Peyer's patch (tissue), 4 donors: ENCODE data around the gene RASA3.

Experiments used
- POLR2A ChIP-seq, 2 donors: fragments of 450-650 bp; IDR thresholded peaks; one replicate each; pipeline ENCODE4 v1.5.1; 2017; ENCODE audit warnings: antibody characterized with exemption in 2 of 2, mild to moderate bottlenecking in 2 of 2, moderate library complexity in 2 of 2
- TF ChIP-seq, protein P1 (sequence below), 6 experiments: fragments of 450-650 bp in 4 of 6; fragments of 200-600 bp in 2 of 6; sonication (generic) in 1 of 6; IDR thresholded peaks; one replicate each; pipeline ENCODE4 v1.5.1; 2017 to 2019; ENCODE audit warnings: antibody characterized with exemption in 6 of 6, mild to moderate bottlenecking in 3 of 6, moderate library complexity in 1 of 6

DNA sequence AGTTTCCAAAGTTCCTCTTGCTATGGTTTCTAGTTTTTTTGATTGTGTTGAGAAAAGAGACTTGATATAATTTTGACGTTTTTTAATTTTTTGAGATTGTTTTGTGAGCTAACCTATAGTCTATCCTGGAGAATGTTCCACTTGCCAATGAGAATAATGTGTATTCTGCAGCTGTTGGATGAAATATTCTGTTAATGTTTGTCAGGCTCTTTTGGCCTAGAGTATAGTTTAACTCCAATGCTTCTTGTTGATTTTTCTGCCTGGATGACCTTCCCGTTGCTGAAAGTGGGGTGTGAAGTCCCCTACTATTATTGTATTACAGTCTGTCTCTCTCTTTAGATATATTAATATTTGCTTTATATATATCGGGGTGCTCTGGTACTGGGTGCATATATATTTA, 40.0 kb downstream of the RASA3 start:
- no peak for TF ChIP-seq POLR2A (IDR thresholded peaks at IDR 0.05)
- TF ChIP-seq, protein P1, sequence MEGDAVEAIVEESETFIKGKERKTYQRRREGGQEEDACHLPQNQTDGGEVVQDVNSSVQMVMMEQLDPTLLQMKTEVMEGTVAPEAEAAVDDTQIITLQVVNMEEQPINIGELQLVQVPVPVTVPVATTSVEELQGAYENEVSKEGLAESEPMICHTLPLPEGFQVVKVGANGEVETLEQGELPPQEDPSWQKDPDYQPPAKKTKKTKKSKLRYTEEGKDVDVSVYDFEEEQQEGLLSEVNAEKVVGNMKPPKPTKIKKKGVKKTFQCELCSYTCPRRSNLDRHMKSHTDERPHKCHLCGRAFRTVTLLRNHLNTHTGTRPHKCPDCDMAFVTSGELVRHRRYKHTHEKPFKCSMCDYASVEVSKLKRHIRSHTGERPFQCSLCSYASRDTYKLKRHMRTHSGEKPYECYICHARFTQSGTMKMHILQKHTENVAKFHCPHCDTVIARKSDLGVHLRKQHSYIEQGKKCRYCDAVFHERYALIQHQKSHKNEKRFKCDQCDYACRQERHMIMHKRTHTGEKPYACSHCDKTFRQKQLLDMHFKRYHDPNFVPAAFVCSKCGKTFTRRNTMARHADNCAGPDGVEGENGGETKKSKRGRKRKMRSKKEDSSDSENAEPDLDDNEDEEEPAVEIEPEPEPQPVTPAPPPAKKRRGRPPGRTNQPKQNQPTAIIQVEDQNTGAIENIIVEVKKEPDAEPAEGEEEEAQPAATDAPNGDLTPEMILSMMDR (IDR thresholded peaks at IDR 0.05): no peak
